ENCODE results near the gene MGAT5. TPM values are rescaled to one million over a fixed set of nuclear protein-coding genes. Genes with fewer than 3 reads are reported as not detected.
A peak's percentile ranks its signal among the peaks of the same experiment; 100 is the strongest.

Gene MGAT5
- total RNA-seq = 40.9 TPM
- 14.3 TPM for polyA plus RNA-seq (ENCODE audit: insufficient read depth, low read depth, low replicate concordance)
- long read RNA-seq, donor 1, full-length matches to known transcripts = 2 of 2 reads
- long read RNA-seq, donor 1, partial matches to known transcripts = 0 of 2 reads
- long read RNA-seq, donor 1, other reads (novel, unspliced or antisense) = 0 of 2 reads
- long read RNA-seq, donor 2 = 0 reads
- long read RNA-seq, donor 3, partial matches to known transcripts = 0 of 1 reads
- long read RNA-seq, donor 3, other reads (novel, unspliced or antisense) = 0 of 1 reads
- long read RNA-seq, donor 4, full-length matches to known transcripts = 6 of 6 reads
- long read RNA-seq, donor 4, partial matches to known transcripts = 0 of 6 reads
- long read RNA-seq, donor 4, other reads (novel, unspliced or antisense) = 0 of 6 reads
- long read RNA-seq, donor 5 = 0 reads
- long read RNA-seq, donor 6, partial matches to known transcripts = 0 of 1 reads
- long read RNA-seq, donor 6, other reads (novel, unspliced or antisense) = 0 of 1 reads
- long read RNA-seq, donor 7, partial matches to known transcripts = 0 of 19 reads
- long read RNA-seq, donor 7, other reads (novel, unspliced or antisense) = 19 of 19 reads
- long read RNA-seq, donor 8, partial matches to known transcripts = 0 of 2 reads
- long read RNA-seq, donor 8, other reads (novel, unspliced or antisense) = 0 of 2 reads
- long read RNA-seq, donor 9 = 0 reads
- long read RNA-seq, donor 10 = 0 reads

GRCh38 chr2:134253804-134254203 lies at the start of gene MGAT5:
Gene MGAT5, plus strand, starts transcription at chr2:134254072. Its CDS starts 332 bp downstream, at chr2:134254404.
- Histone ChIP-seq H3K4me3 (ENCODE audit: low read length in 3 of 3) (no peak within 1 kb of the TSS), H3K9me3 (ENCODE audit: control insufficient read depth in 2 of 3, insufficient read depth in 1 of 3, low read length in 3 of 3) (no peaks in the 10 kb centered on the region), H3K27me3 (ENCODE audit: control insufficient read depth, insufficient read depth, low read length) (no peaks in the 10 kb centered on the region), H3K27ac (ENCODE audit: low read depth in 2 of 2, low read length in 2 of 2) (peak within 1 kb of the TSS in 1 of 2 donors; percentile 18), H3K9ac (ENCODE audit: low read length in 3 of 3) (no peak within 1 kb of the TSS), H3K4me1 (ENCODE audit: control insufficient read depth in 2 of 3, insufficient read depth in 2 of 3, low read depth in 1 of 3, low read length in 3 of 3) (peaks cover 0 to 3% (median 0%) of the 10 kb centered on the region in 3 donors), H3K36me3 (ENCODE audit: control insufficient read depth in 2 of 3, insufficient read depth in 3 of 3, low read length in 3 of 3) (no peaks in the 10 kb centered on the region)
- intact Hi-C loops (cut with DNase I) = no loop called here
- DNase-seq = peak in 1 of 5 donors; percentile 23
- FAIRE-seq = no peak
- TF ChIP-seq CTCF (IDR thresholded peaks at IDR 0.05; ENCODE audit: borderline replicate concordance, extremely low read depth, insufficient read depth) = no peak

- FAIRE-seq = no peak
- no peak for DNase-seq
- Histone ChIP-seq H3K4me3 (ENCODE audit: low read length in 3 of 3) (no peak overlapping the region), H3K9ac (ENCODE audit: low read length in 3 of 3) (no peak overlapping the region), H3K9me3 (ENCODE audit: control insufficient read depth in 2 of 3, insufficient read depth in 1 of 3, low read length in 3 of 3) (no peaks in the 10 kb centered on the region), H3K4me1 (ENCODE audit: control insufficient read depth in 2 of 3, insufficient read depth in 2 of 3, low read depth in 1 of 3, low read length in 3 of 3) (peaks cover 0 to 4% (median 3%) of the 10 kb centered on the region in 3 donors), H3K27me3 (ENCODE audit: control insufficient read depth, insufficient read depth, low read length) (no peaks in the 10 kb centered on the region), H3K27ac (ENCODE audit: low read depth in 2 of 2, low read length in 2 of 2) (no peak overlapping the region), H3K36me3 (ENCODE audit: control insufficient read depth in 2 of 3, insufficient read depth in 3 of 3, low read length in 3 of 3) (no peaks in the 10 kb centered on the region)
- intact Hi-C loops (cut with DNase I) = no loop called here
- TF ChIP-seq CTCF (IDR thresholded peaks at IDR 0.05; ENCODE audit: borderline replicate concordance, extremely low read depth, insufficient read depth) = no peak
These were observed 48.8 kb upstream of the MGAT5 start for GRCh38 chr2:134205087-134205486.

GRCh38 chr2:134206031-134206430 lies 47.8 kb upstream of the MGAT5 start:
- no peak for DNase-seq
- peaks cover 0 to 3% (median 0%) of the 10 kb centered on the region in 3 donors for H3K4me1 ChIP-seq (ENCODE audit: control insufficient read depth in 2 of 3, insufficient read depth in 2 of 3, low read depth in 1 of 3, low read length in 3 of 3)
- H3K36me3 ChIP-seq (ENCODE audit: control insufficient read depth in 2 of 3, insufficient read depth in 3 of 3, low read length in 3 of 3) = no peaks in the 10 kb centered on the region
- no peaks in the 10 kb centered on the region for H3K9me3 ChIP-seq (ENCODE audit: control insufficient read depth in 2 of 3, insufficient read depth in 1 of 3, low read length in 3 of 3)
- H3K27ac ChIP-seq (ENCODE audit: low read depth in 2 of 2, low read length in 2 of 2) = no peak overlapping the region
- no peak overlapping the region for H3K9ac ChIP-seq (ENCODE audit: low read length in 3 of 3)
- FAIRE-seq = no peak
- no peaks in the 10 kb centered on the region for H3K27me3 ChIP-seq (ENCODE audit: control insufficient read depth, insufficient read depth, low read length)
- no peak for TF ChIP-seq CTCF (IDR thresholded peaks at IDR 0.05; ENCODE audit: borderline replicate concordance, extremely low read depth, insufficient read depth)
- intact Hi-C loops (cut with DNase I) = no loop called here
- no peak overlapping the region for H3K4me3 ChIP-seq (ENCODE audit: low read length in 3 of 3)
